Measurements from ENCODE around the gene CCDC167.
"Not testable (repeated sequence)": the region's sequence is repeated elsewhere in the genome, so short reads cannot be mapped to it uniquely, and the experiment has no call there.

Gene CCDC167

GRCh38 chr6:37460805-37461204 lies 38.9 kb downstream of the CCDC167 start:
- no peak for DNase-seq

- no peak for DNase-seq
Measured at GRCh38 chr6:37459981-37460800, 39.5 kb downstream of the CCDC167 start.

DNA sequence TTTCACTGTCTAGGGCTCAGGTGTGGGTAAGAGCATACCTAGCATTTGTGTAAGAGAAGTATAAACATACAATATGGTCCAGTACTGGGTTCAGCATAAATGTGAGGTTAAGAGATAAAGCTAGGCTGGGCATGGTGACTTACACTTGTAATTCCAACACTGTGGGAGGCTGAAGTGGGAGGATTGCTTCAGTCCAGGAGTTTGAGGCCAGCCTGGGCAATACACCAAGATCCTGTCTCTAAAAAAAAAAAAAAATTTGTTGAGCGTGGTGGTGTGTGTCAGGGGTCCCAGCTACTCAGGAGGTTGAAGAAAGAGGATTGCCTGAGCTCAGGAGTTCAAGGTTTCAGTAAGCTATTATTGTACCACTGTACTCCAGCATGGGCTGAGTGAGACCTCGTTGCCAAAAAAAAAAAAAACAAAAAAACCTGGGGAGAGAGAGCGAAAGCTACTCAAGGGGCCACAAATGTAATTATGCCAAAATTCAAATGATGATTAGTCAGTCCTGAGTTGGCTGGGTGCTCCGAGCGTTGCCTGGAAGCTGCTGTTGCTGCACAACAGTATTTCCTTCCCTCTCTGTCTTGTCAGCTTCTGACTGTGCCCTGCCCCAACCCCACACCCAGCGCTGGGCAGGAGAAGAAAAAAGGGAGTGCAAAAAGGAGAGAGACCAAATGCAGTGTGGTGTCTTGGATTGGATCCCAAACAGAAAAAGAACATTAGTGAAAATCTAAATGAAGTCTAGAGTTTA lies 42.7 kb downstream of the CCDC167 start:
- no peak for DNase-seq

DNA sequence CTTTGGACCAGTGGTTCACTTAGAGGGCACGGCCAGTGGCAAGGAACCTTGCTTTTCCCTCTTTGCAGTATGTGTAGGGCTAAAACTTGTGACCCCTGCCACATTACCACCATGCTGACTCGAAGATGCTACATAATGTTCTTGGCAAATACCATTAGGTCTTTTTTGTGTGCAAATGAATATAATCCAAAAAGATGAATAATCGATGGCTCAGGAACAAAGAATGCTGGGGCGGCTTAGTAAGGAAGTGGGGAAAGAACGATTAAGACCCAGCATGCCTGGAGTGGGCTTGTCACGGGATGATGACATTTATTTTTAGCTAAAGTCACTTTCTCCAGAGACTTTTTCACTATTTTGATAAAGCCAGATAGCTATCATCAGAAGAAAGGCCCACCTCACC lies 43.6 kb downstream of the CCDC167 start:
- no peak for DNase-seq

DNA sequence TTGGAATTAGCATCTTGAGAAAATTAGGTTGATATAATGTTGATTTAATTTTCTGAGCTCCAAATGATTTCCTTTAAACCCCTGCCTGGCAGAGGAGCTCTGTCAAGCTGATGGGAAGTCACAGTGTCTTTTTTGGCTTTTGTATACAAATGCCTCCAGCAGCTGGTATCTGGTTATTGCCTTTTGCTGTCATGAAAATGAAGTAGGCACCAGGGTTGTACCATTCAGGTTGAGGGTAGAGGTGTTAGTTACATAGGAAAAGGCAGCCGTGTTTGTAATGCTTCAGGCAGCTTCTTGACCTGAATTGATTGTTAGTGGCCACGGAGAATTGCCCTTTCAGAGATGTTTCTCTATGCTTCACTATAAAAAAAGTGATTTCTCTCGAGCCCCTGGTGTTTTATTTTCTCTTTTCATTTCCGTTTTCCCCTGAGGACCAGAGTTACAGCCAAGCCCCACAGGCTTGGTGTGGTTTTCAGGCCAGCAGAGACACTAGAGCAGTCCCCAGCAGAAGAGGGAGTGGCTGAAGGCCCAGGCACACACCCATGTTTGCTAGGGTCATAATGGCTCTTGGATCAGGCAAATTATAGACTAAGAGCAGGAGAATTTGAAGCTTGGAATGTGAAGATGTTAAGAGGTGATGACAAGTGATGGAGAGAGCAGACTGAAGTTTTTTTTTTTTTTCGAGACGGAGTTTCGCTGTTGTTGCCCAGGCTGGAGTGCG lies 45.1 kb downstream of the CCDC167 start:
- no peak for DNase-seq

DNA sequence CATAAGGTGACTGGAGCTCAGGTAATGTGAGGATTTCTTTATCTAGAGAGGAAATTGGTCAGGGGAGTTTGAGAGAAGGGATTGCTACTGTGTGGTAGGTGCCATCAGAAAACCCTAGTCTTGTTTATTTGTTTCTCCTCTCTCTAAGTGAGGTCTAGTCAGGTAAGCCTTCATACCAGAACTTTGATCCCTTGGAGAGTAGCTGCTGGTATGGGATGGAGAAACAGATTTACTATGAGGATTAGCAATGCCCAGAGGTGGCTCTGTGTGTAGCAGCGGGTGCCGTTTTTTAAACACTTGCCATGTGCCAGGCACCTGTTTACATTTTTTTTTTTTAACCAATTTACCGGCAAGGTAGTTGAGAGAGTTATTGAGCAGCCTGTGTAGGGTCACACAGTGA lies 47.2 kb downstream of the CCDC167 start:
- no peak for DNase-seq

DNA sequence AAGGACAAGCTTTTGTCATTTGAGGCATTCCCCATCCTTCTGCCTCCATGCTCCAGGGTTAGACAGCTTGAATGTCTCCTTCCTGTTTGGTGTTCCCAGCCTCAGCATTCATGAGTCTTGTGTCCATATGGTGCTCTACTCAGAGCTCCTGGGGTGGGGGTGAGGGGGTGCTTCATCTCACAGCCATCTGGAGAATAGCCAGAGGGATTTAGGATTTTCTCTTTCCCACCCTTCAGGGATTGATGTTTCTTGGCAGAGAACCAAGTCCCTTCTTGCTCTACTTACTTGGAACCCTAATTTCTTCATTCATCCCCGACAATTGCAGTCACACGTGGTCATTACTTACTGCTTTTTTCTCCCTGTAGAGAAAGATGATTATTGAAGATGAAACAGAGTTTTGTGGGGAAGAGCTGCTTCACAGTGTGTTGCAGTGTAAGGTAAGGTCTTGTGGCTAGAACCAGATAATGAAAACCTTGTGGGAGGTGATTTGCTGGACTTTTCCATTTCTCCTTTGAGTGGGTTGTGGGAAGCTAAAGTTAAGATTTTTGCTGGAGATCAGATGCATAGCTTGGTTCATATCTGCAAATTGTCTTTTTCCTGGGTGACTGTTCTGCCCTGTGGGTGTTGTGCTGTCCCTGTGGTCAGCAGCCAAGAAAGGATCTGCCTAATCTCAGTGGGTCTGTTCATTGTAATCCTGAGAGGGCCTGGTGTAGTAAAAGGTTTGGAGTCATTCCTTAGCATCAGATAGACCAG lies 48.1 kb downstream of the CCDC167 start:
- no peak for DNase-seq

GRCh38 chr6:37449984-37450383 lies 49.7 kb downstream of the CCDC167 start:
- no peak for DNase-seq

- DNase-seq, result not testable (repeated sequence)
Measured at GRCh38 chr6:37443216-37443542, 56.5 kb downstream of the CCDC167 start.

GRCh38 chr6:37442416-37443215 lies 57.1 kb downstream of the CCDC167 start:
- DNase-seq, result no peak

DNA sequence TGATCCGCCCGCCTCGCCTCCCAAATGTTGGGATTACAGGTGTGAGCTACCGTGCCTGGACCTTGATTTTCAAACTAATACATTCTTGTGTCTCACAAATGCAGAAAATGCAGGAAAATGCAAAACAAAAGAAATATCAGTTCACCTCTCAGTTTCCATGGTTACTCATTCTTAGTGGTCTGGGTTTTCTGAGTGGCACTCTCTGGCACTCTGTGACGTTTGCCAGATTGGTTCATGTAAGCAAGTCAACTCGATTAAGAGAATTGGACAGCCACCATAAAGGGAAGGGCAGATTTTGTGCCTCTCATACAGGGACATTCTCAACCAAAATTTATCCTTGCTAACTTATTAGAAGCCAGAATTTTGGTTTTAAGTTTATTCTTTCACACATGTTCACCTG lies 58.0 kb downstream of the CCDC167 start:
- DNase-seq, result no peak

DNA sequence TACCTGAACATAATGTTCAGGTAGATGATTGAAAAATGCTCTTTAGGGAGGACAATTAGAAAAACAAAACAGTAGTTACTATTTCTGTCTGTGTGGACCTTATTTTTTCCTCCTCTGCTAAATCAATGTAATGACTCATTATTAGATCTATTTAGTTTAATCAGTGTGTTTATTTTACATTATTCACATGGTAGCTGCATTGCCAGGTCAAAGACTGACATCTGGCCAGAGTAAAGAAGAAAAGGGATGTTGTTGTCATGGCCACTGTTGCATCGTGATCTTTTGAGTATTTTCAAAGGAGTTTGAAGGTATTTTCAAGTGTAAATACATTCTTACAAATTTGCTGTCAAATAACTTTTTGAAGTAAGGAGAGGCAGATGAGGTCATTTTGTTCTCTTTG lies 60.8 kb downstream of the CCDC167 start:
- no peak for DNase-seq

GRCh38 chr6:37435816-37436215 lies 63.9 kb downstream of the CCDC167 start:
- DNase-seq, result no peak

GRCh38 chr6:37435373-37435772 lies 64.3 kb downstream of the CCDC167 start:
- DNase-seq, result no peak

DNA sequence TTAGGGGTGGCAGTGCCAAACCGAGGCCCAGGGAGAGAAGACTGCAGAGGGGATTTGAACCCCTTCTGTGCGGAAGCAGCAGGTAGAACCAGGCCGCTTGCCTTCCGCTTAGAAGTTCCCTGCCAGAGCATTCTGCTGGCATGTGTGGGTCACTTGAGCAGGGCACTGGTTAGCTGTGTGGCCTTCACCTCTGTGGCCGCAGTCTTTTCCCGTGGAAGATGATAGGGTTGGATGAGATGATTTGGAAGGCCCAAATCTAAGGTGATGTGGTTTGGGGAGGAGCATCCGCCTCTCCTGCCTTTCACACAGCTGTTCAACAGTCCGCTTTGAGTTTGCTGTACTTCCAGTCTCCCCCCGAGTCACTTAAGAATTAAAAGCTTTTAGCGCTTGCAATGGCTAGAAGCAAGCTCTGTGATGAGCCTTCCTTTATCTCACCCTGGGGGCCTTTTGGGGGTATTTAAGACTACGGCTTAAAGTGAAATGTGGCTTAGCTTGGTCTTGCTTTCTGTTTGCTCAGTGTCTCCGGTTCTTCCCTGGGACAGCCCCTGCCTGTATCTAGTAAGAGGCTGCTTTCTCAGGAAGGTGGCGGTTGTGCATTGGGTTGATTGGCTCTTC lies 65.9 kb downstream of the CCDC167 start:
- DNase-seq, result no peak
